HEK293T (cell line): Measurements from ENCODE around the gene PIEZO2.

Source experiments
- CTCF ChIA-PET: fragments of 350-600 bp; formaldehyde crosslinking; extraction: SDS; loops from one replicate; lab custom pipeline; 2021; ENCODE audit warnings: antibody characterized with exemption, inconsistent platforms; lab: Yijun Ruan, JAX
- POLR2A ChIA-PET: fragments of 350-600 bp; formaldehyde crosslinking; extraction: SDS; loops from one replicate; lab custom pipeline; 2020; ENCODE audit warnings: antibody characterized with exemption, inconsistent platforms; lab: Yijun Ruan, JAX
- DNase-seq: peaks from one replicate; pipeline ENCODE4 v3.0.0; 2012; ENCODE audit warnings: mixed read lengths; ENCODE audit errors: extremely low spot score
- ARNT ChIP-seq: fragments of 450-650 bp; IDR thresholded peaks from 2 replicates; pipeline ENCODE4 v1.6.1; 2017; ENCODE audit warnings: mild to moderate bottlenecking
- BHLHE40 ChIP-seq: fragments of 450-650 bp; IDR thresholded peaks from 2 replicates; pipeline ENCODE4 v1.6.1; 2016; ENCODE audit warnings: mild to moderate bottlenecking, moderate library complexity, borderline replicate concordance
- CTBP1 ChIP-seq: fragments of 450-650 bp; IDR thresholded peaks from 2 replicates; pipeline ENCODE4 v1.6.1; 2016; ENCODE audit warnings: borderline replicate concordance
- ELF4 ChIP-seq: fragments of 450-650 bp; IDR thresholded peaks from 2 replicates; pipeline ENCODE4 v1.6.1; 2017; ENCODE audit warnings: antibody characterized with exemption
- FOXA1 ChIP-seq: fragments of 450-650 bp; IDR thresholded peaks from 2 replicates; pipeline ENCODE4 v1.6.1; 2016; ENCODE audit warnings: mild to moderate bottlenecking
- FOXK2 ChIP-seq: fragments of 450-650 bp; IDR thresholded peaks from 2 replicates; pipeline ENCODE4 v1.6.1; 2016; ENCODE audit warnings: mild to moderate bottlenecking
- FOXM1 ChIP-seq: fragments of 450-650 bp; IDR thresholded peaks from 2 replicates; pipeline ENCODE4 v1.6.1; 2017; ENCODE audit warnings: mild to moderate bottlenecking, borderline replicate concordance
- HDGF ChIP-seq: fragments of 450-650 bp; IDR thresholded peaks from 2 replicates; pipeline ENCODE4 v1.6.1; 2017; ENCODE audit warnings: antibody characterized with exemption, borderline replicate concordance
- L3MBTL2 ChIP-seq: fragments of 450-650 bp; conservative IDR thresholded peaks from 2 replicates; pipeline ENCODE4 v1.6.1; 2016; ENCODE audit warnings: mild to moderate bottlenecking
- LEF1 ChIP-seq: fragments of 450-650 bp; IDR thresholded peaks from 2 replicates; pipeline ENCODE4 v1.6.1; 2017; ENCODE audit warnings: mild to moderate bottlenecking, borderline replicate concordance
- NFRKB ChIP-seq: fragments of 450-650 bp; IDR thresholded peaks from 2 replicates; pipeline ENCODE4 v1.6.1; 2016; ENCODE audit warnings: mild to moderate bottlenecking, moderate library complexity
- SP1 ChIP-seq: fragments of 450-650 bp; IDR thresholded peaks from 2 replicates; pipeline ENCODE4 v1.6.1; 2017
- SUZ12 ChIP-seq: fragments of 450-650 bp; IDR thresholded peaks from 2 replicates; pipeline ENCODE4 v1.6.1; 2016; ENCODE audit warnings: mild to moderate bottlenecking
- TARDBP ChIP-seq: fragments of 450-650 bp; IDR thresholded peaks from 2 replicates; pipeline ENCODE4 v1.6.1; 2016
- ZNF384 ChIP-seq: fragments of 450-650 bp; IDR thresholded peaks from 2 replicates; pipeline ENCODE4 v1.6.1; 2016
- TF ChIP-seq, protein P1 (sequence below): fragments of 450-650 bp; IDR thresholded peaks from 2 replicates; pipeline ENCODE4 v1.6.1; 2016

PIEZO2 gene

DNA sequence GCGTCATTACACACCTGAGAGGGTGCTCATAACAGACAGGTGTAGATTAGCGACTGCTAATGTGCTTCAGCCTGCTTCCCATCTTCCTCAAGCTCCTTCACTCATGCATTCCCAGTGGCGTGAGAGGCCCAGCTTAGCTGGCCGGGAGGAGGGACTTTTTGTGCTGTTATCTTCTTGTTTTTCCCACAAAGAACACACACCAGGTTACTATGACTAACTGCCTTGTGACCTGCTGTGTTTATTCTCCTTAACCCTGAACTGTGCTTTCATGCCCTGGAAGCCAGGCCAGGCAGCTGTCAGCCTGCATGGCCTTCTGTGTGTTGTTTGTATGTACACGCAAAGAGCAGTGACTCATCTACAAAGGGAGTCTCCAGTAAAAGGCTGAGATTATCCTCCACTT, 143.8 kb downstream of the PIEZO2 start:
- DNase-seq: no peak
- POLR2A ChIA-PET: no interaction called here
- TF ChIP-seq ZNF384: no peak
- no peak for TF ChIP-seq BHLHE40
- no peak for TF ChIP-seq L3MBTL2
- no peak for TF ChIP-seq SUZ12
- TF ChIP-seq FOXK2: no peak
- TF ChIP-seq FOXM1: no peak
- TF ChIP-seq ELF4: no peak
- no peak for TF ChIP-seq TARDBP
- TF ChIP-seq, protein P1, sequence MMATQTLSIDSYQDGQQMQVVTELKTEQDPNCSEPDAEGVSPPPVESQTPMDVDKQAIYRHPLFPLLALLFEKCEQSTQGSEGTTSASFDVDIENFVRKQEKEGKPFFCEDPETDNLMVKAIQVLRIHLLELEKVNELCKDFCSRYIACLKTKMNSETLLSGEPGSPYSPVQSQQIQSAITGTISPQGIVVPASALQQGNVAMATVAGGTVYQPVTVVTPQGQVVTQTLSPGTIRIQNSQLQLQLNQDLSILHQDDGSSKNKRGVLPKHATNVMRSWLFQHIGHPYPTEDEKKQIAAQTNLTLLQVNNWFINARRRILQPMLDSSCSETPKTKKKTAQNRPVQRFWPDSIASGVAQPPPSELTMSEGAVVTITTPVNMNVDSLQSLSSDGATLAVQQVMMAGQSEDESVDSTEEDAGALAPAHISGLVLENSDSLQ: no peak
- TF ChIP-seq FOXA1: no peak
- TF ChIP-seq CTBP1: no peak
- no peak for TF ChIP-seq ARNT
- no peak for TF ChIP-seq HDGF
- TF ChIP-seq NFRKB: no peak
- no peak for TF ChIP-seq LEF1
- no peak for TF ChIP-seq SP1
- CTCF ChIA-PET: no interaction called here

DNA sequence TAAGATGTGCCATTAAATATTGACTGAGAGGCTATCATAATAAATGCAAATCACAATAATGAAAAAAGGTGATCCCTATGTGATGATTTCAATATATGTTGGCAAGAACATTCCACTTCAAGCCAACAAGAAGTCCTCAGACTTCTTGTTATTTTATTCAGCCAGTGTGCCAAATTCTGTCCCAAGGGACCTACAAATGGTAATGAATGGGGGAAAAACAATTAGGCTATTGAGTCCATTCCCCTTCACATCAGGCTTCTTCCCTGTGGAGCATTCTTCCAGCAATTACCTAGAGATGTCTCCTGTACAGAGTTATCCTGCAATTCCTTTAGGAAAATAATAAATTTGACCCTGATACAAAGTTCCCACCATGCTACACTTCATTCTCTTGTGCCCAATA, 144.4 kb downstream of the PIEZO2 start:
- DNase-seq: no peak
- POLR2A ChIA-PET: no interaction called here
- CTCF ChIA-PET: no interaction called here
- no peak for TF ChIP-seq NFRKB
- TF ChIP-seq, protein P1: no peak

DNA sequence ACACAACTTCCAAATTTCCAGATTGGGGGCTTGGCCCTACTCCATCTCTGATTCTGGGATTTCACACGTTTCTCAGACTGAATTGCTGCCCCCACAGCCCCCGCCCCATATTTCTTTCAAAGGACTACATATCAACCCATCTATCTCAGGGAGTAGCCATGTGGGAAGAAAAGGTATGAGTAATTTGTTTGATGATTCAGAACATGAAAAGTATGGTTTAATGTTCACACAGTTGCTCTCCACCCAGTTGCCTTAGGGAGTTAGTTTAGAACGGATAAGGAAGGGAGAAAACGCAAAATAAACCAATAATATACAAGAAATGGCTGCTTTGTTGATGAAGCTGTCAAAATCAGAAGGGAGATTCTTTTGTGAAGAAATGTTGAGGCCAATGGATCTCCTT, 145.1 kb downstream of the PIEZO2 start:
- ChIA-PET POLR2A (no interaction called here), CTCF (no interaction called here)
- DNase-seq: no peak
- TF ChIP-seq, protein P1: no peak
- TF ChIP-seq ARNT: no peak
- TF ChIP-seq BHLHE40: no peak
- TF ChIP-seq FOXA1: no peak
- no peak for TF ChIP-seq TARDBP
- no peak for TF ChIP-seq FOXK2
- no peak for TF ChIP-seq SUZ12
- TF ChIP-seq LEF1: no peak
- TF ChIP-seq NFRKB: no peak
- TF ChIP-seq CTBP1: no peak
- TF ChIP-seq ELF4: no peak
- no peak for TF ChIP-seq SP1
- no peak for TF ChIP-seq HDGF
- TF ChIP-seq ZNF384: no peak
- no peak for TF ChIP-seq FOXM1
- TF ChIP-seq L3MBTL2: no peak

DNA sequence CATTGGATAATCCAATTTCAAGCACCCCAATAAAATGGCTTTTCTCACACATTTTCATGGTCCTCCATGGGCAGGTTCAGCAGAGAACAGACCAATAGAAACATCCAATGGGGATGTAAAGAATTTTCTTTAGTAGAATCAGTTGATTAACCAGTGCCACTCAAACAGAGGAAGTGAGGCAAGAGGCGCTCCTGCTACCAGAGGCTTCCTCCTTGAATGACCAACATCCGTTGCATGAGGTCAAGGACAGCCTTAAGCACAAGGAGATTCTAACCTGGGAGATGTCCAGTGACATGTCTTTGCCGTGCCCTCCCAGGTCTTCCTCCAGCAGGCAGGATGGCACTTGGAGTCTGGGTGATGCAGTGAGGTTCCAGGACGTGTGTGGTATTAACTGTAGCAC, 146.6 kb downstream of the PIEZO2 start:
- DNase-seq: no peak
- TF ChIP-seq ARNT (no peak), ELF4 (no peak), NFRKB (no peak), BHLHE40 (no peak), SUZ12 (no peak), CTBP1 (no peak), HDGF (no peak), L3MBTL2 (no peak), FOXM1 (no peak), ZNF384 (no peak), LEF1 (no peak), SP1 (no peak), TARDBP (no peak), FOXK2 (no peak)
- TF ChIP-seq, protein P1: no peak
- ChIA-PET CTCF (no interaction called here), POLR2A (no interaction called here)

DNA sequence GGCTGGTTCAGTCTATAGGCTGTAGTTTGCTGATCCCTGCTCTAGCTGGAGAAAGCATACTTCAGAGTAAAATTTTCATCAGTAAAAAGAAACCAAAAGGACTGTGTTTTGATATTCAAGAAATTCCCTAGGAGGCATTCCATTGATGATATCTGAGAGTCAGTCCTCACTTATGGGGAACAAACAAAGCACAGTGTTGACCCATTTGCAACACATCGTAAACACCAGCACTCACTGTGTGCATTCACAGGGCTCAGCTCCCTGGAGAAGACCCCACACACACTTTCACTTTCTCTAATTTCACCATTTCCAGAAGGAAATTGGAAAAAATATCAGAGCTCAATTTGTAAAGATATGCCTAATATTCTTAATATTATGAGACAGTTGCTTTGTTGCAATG, 147.1 kb downstream of the PIEZO2 start:
- CTCF ChIA-PET: no interaction called here
- no peak for DNase-seq
- POLR2A ChIA-PET: no interaction called here
- TF ChIP-seq BHLHE40: no peak
- no peak for TF ChIP-seq FOXK2

DNA sequence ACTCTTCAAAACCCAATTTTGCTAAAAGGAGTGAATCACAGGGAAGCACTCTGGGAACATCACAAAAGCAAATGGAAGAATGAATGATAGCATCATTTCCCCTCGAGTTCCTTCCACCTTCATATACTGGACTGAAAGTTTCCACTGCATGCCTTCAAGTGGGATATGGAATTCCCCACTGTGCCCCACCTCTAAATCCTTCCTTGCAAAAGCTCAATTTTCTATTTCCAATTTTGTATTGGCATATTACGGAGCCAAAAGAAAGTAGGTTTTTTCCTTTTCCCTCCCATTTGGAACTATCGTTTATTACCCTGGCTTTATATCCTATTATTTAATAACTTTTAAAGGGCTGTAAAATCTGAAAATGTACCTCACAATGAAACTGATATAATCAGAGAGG, 149.3 kb downstream of the PIEZO2 start:
- POLR2A ChIA-PET: no interaction called here
- TF ChIP-seq NFRKB (no peak), SUZ12 (no peak), L3MBTL2 (no peak), CTBP1 (no peak), BHLHE40 (no peak), ZNF384 (no peak), SP1 (no peak), ELF4 (no peak), FOXM1 (no peak), FOXK2 (no peak), ARNT (no peak), FOXA1 (no peak), TARDBP (no peak), HDGF (no peak), LEF1 (no peak)
- TF ChIP-seq, protein P1: no peak
- CTCF ChIA-PET: no interaction called here
- DNase-seq: no peak
